HG03378 (cell line): Measurements from ENCODE around the gene LGALS3BP.

Experiments
- ATAC-seq: cut with Tn5 transposase; IDR thresholded peaks from one replicate; pipeline ENCODE4 v1.9.1; 2021; ENCODE audit warnings: mild to moderate bottlenecking, moderate library complexity; ENCODE audit not compliant: unreplicated experiment

The LGALS3BP gene

GRCh38 chr17:78921437-78921971, 58.2 kb downstream of the LGALS3BP start:
- ATAC-seq: no peak
